ENCODE data around the gene IKBIP.
A peak's percentile ranks its signal among the peaks of the same experiment; 100 is the strongest.

IKBIP gene, protein sequence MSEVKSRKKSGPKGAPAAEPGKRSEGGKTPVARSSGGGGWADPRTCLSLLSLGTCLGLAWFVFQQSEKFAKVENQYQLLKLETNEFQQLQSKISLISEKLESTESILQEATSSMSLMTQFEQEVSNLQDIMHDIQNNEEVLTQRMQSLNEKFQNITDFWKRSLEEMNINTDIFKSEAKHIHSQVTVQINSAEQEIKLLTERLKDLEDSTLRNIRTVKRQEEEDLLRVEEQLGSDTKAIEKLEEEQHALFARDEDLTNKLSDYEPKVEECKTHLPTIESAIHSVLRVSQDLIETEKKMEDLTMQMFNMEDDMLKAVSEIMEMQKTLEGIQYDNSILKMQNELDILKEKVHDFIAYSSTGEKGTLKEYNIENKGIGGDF

GRCh38 chr12:98644712-98645571, at the start of gene IKBIP, which contains the start of gene APAF1:
Gene IKBIP, minus strand, starts transcription at chr12:98644788. Its CDS starts 87 bp downstream, at chr12:98644701.
Gene APAF1, plus strand, starts transcription at chr12:98645290. Its CDS starts 3,070 bp downstream, at chr12:98648360.
- Histone ChIP-seq H3K9me3 (ENCODE audit: control insufficient read depth in 2 of 2, low read length in 2 of 2) (no peaks in the 10 kb centered on the region), H3K27me3 (ENCODE audit: control insufficient read depth in 1 of 2, insufficient read depth in 2 of 2, low read length in 2 of 2) (no peaks in the 10 kb centered on the region), H3K36me3 (ENCODE audit: control insufficient read depth in 2 of 2, insufficient read depth in 2 of 2, low read length in 2 of 2) (peaks cover 6 to 10% of the 10 kb centered on the region in 2 donors), H3K27ac (ENCODE audit: low read length) (peak within 1 kb of the TSS; percentile 49), H3K4me1 (ENCODE audit: control insufficient read depth, insufficient read depth, low read length) (peaks cover 9% of the 10 kb centered on the region), H3K9ac (ENCODE audit: low read length in 2 of 2) (peak within 1 kb of the TSS; percentile 78 to 82), H3K4me3 (ENCODE audit: low read length in 2 of 2) (peak within 1 kb of the TSS; percentile 85 to 96)

GRCh38 chr12:98691351-98691750, 46.8 kb upstream of the IKBIP start:
- Histone ChIP-seq H3K27ac (ENCODE audit: low read length) (no peak overlapping the region), H3K4me3 (ENCODE audit: low read length in 2 of 2) (no peak overlapping the region), H3K27me3 (ENCODE audit: control insufficient read depth in 1 of 2, insufficient read depth in 2 of 2, low read length in 2 of 2) (no peaks in the 10 kb centered on the region), H3K4me1 (ENCODE audit: control insufficient read depth, insufficient read depth, low read length) (no peaks in the 10 kb centered on the region), H3K36me3 (ENCODE audit: control insufficient read depth in 2 of 2, insufficient read depth in 2 of 2, low read length in 2 of 2) (peaks cover 7 to 16% of the 10 kb centered on the region in 2 donors), H3K9ac (ENCODE audit: low read length in 2 of 2) (no peak overlapping the region), H3K9me3 (ENCODE audit: control insufficient read depth in 2 of 2, low read length in 2 of 2) (no peaks in the 10 kb centered on the region)

DNA sequence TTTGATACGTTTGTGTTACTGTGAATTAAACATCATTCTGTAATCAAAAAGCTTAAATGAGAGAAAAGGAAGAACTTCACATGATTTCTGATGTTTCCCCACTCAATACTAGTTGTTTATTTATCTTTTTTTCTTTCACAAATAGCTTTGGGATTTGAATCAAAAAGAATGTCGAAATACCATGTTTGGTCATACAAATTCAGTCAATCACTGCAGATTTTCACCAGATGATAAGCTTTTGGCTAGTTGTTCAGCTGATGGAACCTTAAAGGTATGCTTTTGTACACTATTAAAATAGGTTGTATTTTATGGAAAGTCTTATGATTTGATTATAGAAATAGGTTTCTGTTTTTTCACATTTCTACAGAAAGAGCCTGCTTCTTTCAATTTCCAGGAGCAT, 42.0 kb upstream of the IKBIP start:
- H3K27ac ChIP-seq (ENCODE audit: low read length) = no peak overlapping the region
- H3K4me1 ChIP-seq (ENCODE audit: control insufficient read depth, insufficient read depth, low read length) = no peaks in the 10 kb centered on the region
- H3K9me3 ChIP-seq (ENCODE audit: control insufficient read depth in 2 of 2, low read length in 2 of 2) = no peaks in the 10 kb centered on the region
- H3K27me3 ChIP-seq (ENCODE audit: control insufficient read depth in 1 of 2, insufficient read depth in 2 of 2, low read length in 2 of 2) = no peaks in the 10 kb centered on the region
- H3K4me3 ChIP-seq (ENCODE audit: low read length in 2 of 2) = no peak overlapping the region
- H3K36me3 ChIP-seq (ENCODE audit: control insufficient read depth in 2 of 2, insufficient read depth in 2 of 2, low read length in 2 of 2) = peaks cover 18 to 28% of the 10 kb centered on the region in 2 donors
- no peak overlapping the region for H3K9ac ChIP-seq (ENCODE audit: low read length in 2 of 2)

DNA sequence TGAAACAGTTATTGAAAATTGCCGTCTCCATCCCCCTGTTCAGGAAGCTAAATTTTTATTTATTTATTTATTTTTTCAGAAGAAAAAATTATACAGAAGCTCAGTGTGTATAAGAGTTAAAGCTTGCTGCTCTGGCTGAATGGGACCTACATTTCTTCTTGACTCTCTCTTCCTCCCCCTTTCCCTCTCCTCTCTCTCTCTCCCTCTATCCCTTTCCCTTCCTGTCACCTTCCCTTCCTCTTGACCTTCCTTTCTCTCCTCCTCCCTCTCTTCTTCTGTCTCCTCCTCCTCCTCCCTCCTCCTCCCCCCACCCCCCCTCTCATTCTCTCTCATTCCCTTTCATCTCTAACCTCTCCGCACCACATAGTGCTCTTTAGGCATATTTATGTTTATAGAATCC, 39.6 kb upstream of the IKBIP start:
- H3K27me3 ChIP-seq (ENCODE audit: control insufficient read depth in 1 of 2, insufficient read depth in 2 of 2, low read length in 2 of 2) = no peaks in the 10 kb centered on the region
- peaks cover 23 to 37% of the 10 kb centered on the region in 2 donors for H3K36me3 ChIP-seq (ENCODE audit: control insufficient read depth in 2 of 2, insufficient read depth in 2 of 2, low read length in 2 of 2)
- H3K4me1 ChIP-seq (ENCODE audit: control insufficient read depth, insufficient read depth, low read length) = no peaks in the 10 kb centered on the region
- H3K9me3 ChIP-seq (ENCODE audit: control insufficient read depth in 2 of 2, low read length in 2 of 2) = no peaks in the 10 kb centered on the region
- no peak overlapping the region for H3K4me3 ChIP-seq (ENCODE audit: low read length in 2 of 2)
- no peak overlapping the region for H3K27ac ChIP-seq (ENCODE audit: low read length)
- H3K9ac ChIP-seq (ENCODE audit: low read length in 2 of 2) = no peak overlapping the region

DNA sequence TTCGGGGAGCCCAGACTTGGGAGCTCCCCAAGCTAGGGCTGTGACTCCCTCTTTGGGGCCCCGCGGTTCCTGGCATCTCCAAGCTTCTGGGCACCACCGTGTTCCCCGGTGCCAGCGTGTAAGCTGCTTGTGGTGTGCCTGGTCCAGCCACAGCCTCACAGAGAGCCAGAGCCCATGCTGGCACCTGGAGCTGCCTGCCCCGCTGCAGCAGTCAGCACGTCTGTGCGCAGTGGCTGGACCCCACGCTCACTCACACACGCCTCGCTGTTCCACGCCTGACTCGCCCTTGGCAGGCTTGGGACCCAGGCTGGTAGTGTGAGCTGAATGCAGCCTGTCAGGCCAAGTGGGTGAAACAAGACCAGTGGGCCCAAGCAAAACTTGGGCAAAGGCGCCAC, 35.0 kb upstream of the IKBIP start:
- H3K9me3 ChIP-seq (ENCODE audit: control insufficient read depth in 2 of 2, low read length in 2 of 2) = no peaks in the 10 kb centered on the region
- peaks cover 21 to 28% of the 10 kb centered on the region in 2 donors for H3K36me3 ChIP-seq (ENCODE audit: control insufficient read depth in 2 of 2, insufficient read depth in 2 of 2, low read length in 2 of 2)
- no peaks in the 10 kb centered on the region for H3K4me1 ChIP-seq (ENCODE audit: control insufficient read depth, insufficient read depth, low read length)
- H3K27me3 ChIP-seq (ENCODE audit: control insufficient read depth in 1 of 2, insufficient read depth in 2 of 2, low read length in 2 of 2) = no peaks in the 10 kb centered on the region
- H3K27ac ChIP-seq (ENCODE audit: low read length) = no peak overlapping the region
- no peak overlapping the region for H3K4me3 ChIP-seq (ENCODE audit: low read length in 2 of 2)
- no peak overlapping the region for H3K9ac ChIP-seq (ENCODE audit: low read length in 2 of 2)

GRCh38 chr12:98678946-98679610, 34.5 kb upstream of the IKBIP start:
- H3K36me3 ChIP-seq (ENCODE audit: control insufficient read depth in 2 of 2, insufficient read depth in 2 of 2, low read length in 2 of 2) = peaks cover 21 to 24% of the 10 kb centered on the region in 2 donors
- H3K9ac ChIP-seq (ENCODE audit: low read length in 2 of 2) = no peak overlapping the region
- H3K27ac ChIP-seq (ENCODE audit: low read length) = no peak overlapping the region
- H3K4me3 ChIP-seq (ENCODE audit: low read length in 2 of 2) = no peak overlapping the region
- H3K4me1 ChIP-seq (ENCODE audit: control insufficient read depth, insufficient read depth, low read length) = no peaks in the 10 kb centered on the region
- no peaks in the 10 kb centered on the region for H3K9me3 ChIP-seq (ENCODE audit: control insufficient read depth in 2 of 2, low read length in 2 of 2)
- no peaks in the 10 kb centered on the region for H3K27me3 ChIP-seq (ENCODE audit: control insufficient read depth in 1 of 2, insufficient read depth in 2 of 2, low read length in 2 of 2)

- Histone ChIP-seq H3K27me3 (ENCODE audit: control insufficient read depth in 1 of 2, insufficient read depth in 2 of 2, low read length in 2 of 2) (no peaks in the 10 kb centered on the region), H3K4me1 (ENCODE audit: control insufficient read depth, insufficient read depth, low read length) (no peaks in the 10 kb centered on the region), H3K4me3 (ENCODE audit: low read length in 2 of 2) (no peak overlapping the region), H3K27ac (ENCODE audit: low read length) (no peak overlapping the region), H3K36me3 (ENCODE audit: control insufficient read depth in 2 of 2, insufficient read depth in 2 of 2, low read length in 2 of 2) (peaks cover 18 to 24% of the 10 kb centered on the region in 2 donors), H3K9ac (ENCODE audit: low read length in 2 of 2) (no peak overlapping the region), H3K9me3 (ENCODE audit: control insufficient read depth in 2 of 2, low read length in 2 of 2) (no peaks in the 10 kb centered on the region)
Observed at GRCh38 chr12:98678236-98678945, 33.8 kb upstream of the IKBIP start.

GRCh38 chr12:98674841-98675240, 30.3 kb upstream of the IKBIP start:
- no peaks in the 10 kb centered on the region for H3K4me1 ChIP-seq (ENCODE audit: control insufficient read depth, insufficient read depth, low read length)
- peaks cover 5 to 10% of the 10 kb centered on the region in 2 donors for H3K36me3 ChIP-seq (ENCODE audit: control insufficient read depth in 2 of 2, insufficient read depth in 2 of 2, low read length in 2 of 2)
- no peak overlapping the region for H3K4me3 ChIP-seq (ENCODE audit: low read length in 2 of 2)
- H3K9ac ChIP-seq (ENCODE audit: low read length in 2 of 2) = no peak overlapping the region
- H3K27me3 ChIP-seq (ENCODE audit: control insufficient read depth in 1 of 2, insufficient read depth in 2 of 2, low read length in 2 of 2) = no peaks in the 10 kb centered on the region
- no peaks in the 10 kb centered on the region for H3K9me3 ChIP-seq (ENCODE audit: control insufficient read depth in 2 of 2, low read length in 2 of 2)
- H3K27ac ChIP-seq (ENCODE audit: low read length) = no peak overlapping the region

DNA sequence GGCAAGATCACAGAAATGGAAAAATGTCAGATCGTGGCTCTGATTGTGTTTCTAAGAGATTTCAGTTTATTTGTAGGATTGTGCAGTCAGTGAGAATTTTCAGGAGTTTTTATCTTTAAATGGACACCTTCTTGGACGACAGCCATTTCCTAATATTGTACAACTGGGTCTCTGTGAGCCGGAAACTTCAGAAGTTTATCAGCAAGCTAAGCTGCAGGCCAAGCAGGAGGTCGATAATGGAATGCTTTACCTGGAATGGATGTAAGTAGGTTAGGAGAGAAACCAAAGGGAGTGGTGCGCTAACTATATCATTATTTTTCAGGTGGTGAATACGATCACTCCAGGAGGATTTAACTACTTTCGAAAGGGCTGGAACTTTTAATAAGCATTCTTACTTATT, 26.9 kb upstream of the IKBIP start:
- H3K27me3 ChIP-seq (ENCODE audit: control insufficient read depth in 1 of 2, insufficient read depth in 2 of 2, low read length in 2 of 2) = no peaks in the 10 kb centered on the region

DNA sequence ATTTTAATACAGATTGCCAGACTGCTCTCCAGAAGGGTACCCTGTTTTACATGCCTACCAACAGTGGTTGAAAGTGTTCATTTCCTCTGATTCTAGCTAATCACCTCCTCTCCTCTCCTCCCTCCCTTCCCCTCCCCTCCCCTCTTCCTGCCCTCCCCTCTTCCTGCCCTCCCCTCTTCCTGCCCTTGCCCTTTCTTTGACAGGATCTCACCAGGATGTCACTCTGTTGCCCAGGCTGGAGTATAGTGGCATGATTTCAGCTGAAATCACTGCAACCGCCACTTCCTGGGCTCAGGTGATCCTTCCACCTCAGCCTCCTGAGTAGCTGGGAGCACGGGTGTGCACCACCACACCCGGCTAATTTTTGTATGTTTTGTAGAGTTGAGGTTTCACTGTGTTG, 25.2 kb upstream of the IKBIP start:
- no peaks in the 10 kb centered on the region for H3K4me1 ChIP-seq (ENCODE audit: control insufficient read depth, insufficient read depth, low read length)
- no peak overlapping the region for H3K9ac ChIP-seq (ENCODE audit: low read length in 2 of 2)
- no peak overlapping the region for H3K27ac ChIP-seq (ENCODE audit: low read length)
- H3K4me3 ChIP-seq (ENCODE audit: low read length in 2 of 2) = no peak overlapping the region
- no peaks in the 10 kb centered on the region for H3K9me3 ChIP-seq (ENCODE audit: control insufficient read depth in 2 of 2, low read length in 2 of 2)
- H3K36me3 ChIP-seq (ENCODE audit: control insufficient read depth in 2 of 2, insufficient read depth in 2 of 2, low read length in 2 of 2) = peaks cover 13 to 16% of the 10 kb centered on the region in 2 donors
- H3K27me3 ChIP-seq (ENCODE audit: control insufficient read depth in 1 of 2, insufficient read depth in 2 of 2, low read length in 2 of 2) = no peaks in the 10 kb centered on the region

More for the DNA sequence above, 26.9 kb upstream of the IKBIP start:
- H3K4me1 ChIP-seq (ENCODE audit: control insufficient read depth, insufficient read depth, low read length) = no peaks in the 10 kb centered on the region
- no peaks in the 10 kb centered on the region for H3K9me3 ChIP-seq (ENCODE audit: control insufficient read depth in 2 of 2, low read length in 2 of 2)
- peaks cover 9 to 13% of the 10 kb centered on the region in 2 donors for H3K36me3 ChIP-seq (ENCODE audit: control insufficient read depth in 2 of 2, insufficient read depth in 2 of 2, low read length in 2 of 2)
- no peak overlapping the region for H3K4me3 ChIP-seq (ENCODE audit: low read length in 2 of 2)
- H3K9ac ChIP-seq (ENCODE audit: low read length in 2 of 2) = no peak overlapping the region
- H3K27ac ChIP-seq (ENCODE audit: low read length) = no peak overlapping the region
